GM12872 (cell line): ENCODE measurements around the gene CRBN.

ENCODE experiments used
- CTCF ChIP-seq: IDR thresholded peaks from 3 replicates; pipeline ENCODE4 v1.5.1; 2011; ENCODE audit warnings: low read depth, mild to moderate bottlenecking, low read length, moderate library complexity; ENCODE audit not compliant: insufficient read depth

The CRBN gene

DNA sequence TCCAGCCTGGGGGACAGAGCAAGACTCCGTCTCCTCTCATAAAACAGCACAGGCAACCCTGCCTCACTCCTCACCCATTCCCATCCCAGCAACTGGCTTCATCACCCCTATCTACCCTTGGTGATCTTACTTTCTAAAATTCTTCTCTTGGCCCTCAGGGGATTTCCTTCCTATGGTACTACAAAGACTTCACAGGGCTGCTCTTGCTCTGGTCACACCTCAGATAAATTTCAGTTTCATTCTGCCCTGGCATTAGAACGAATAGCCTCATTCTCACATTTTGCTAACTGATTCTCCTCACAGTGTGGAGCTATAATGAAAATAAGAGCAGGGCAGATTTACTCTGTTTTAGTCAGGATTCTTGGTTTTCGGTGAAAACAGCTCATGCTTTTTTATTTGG lies 22.1 kb upstream of the CRBN start:
- no peak for TF ChIP-seq CTCF

DNA sequence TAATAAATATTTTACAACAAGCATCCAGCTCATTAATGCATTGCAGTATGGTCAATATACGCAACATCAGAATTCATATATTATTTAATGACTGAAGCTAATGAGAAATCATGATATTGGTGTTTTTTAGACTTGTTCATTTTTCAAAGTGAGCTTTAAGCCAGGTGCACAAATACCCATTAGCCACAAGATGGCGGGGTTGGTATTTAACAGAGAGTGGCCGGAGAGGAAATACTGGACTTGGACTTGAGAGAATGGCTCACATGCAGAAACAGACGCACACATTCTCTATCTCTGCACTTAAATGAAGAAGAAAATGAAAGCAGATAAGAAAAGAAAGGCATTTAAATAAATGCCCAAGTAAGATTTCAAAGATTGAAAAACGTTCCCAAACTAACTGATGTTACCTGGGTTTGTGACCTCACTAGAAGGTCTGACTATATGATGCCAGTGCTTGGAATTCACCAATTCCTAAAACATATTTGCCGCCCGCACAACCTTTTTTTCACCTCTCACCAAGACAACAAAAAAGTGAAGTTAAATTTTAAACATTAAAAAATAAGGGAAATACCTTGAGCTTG lies 21.2 kb upstream of the CRBN start:
- peak; percentile 70 for TF ChIP-seq CTCF

DNA sequence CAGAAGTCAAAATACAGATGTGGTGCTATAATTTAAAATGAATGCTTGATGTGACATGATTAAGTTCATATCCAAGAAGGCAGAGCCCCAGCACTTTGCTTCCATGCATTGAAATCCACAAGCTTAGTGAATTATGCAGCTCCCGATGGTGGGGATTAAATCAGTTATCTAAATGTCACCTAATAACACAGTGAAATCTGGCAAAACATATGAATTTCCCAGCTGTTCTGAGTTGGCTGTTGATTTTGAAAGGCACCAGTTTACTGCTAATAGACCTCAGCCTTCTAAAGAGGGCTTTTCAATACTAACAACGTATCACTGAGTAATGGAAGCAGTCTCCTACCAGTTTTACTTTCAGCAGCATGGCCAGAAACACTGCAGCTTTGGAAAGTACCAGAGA lies 19.8 kb upstream of the CRBN start:
- no peak for TF ChIP-seq CTCF

DNA sequence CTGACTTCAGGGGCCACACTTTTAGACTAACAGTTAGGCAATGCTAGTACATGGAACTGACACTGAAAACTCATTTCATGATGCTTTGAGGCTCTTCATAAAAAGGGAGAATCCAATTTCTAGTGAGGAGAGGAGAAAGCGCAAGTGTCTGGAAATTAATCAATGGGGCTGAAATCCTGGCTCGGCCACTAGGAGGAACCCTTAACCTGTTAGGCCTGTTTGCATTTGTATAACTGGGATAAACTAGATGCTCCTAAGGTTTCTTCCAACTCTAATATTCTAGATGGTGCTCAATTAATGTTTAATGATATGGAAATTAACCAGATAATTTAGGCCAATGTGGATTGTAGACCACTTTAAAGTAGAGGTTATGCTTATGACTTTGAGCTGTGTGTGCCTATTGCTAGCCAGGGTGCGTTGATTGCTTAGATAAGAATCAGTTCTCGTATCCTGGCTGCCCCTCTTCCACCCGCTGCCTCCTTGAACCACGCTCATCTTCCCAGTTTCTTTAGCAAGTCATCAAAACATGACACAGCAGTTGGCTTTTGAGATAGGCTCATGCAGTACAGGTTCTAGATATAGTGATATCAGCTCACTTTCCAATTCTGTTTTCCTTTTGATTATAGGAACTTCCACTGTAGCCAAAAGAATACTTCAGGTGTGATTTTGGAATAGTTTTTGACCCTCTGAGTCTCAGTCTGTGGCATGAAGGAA lies 16.8 kb upstream of the CRBN start:
- TF ChIP-seq CTCF, result peak; percentile 63

- TF ChIP-seq CTCF, result no peak
Observed at GRCh38 chr3:3194861-3195260, 15.4 kb upstream of the CRBN start.

- TF ChIP-seq CTCF, result no peak
Observed at GRCh38 chr3:3192286-3192675, 12.8 kb upstream of the CRBN start.

DNA sequence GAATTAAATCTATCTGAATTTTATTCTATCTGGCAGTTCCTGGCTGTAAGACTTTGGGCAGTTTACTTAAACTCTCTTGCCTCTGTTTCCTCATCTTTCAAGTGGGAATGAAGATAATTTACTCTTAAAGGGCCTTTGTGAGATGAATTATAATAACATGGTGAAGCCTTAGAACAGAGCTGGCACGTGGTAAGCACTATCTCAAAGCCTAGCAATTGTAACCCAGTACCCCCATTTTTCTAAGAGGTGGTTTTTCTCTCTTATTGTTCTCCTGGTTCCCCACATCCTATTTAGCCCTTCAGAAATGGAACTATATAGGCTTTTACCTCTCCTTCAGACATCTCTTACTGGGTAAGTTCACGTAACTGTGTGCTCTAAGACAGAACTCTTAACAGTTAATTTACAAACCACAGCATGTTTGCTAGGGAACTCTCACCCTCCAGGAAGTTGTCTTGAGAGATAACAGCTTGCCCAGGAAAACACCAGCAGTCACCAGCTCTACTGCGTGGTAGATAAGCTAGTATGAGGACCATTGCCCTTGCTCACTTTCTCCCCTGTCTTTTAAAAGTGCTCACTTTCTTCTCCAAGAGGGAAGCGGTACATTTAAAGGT lies 12.3 kb upstream of the CRBN start:
- no peak for TF ChIP-seq CTCF
